Liver (tissue), 9 donors: ENCODE results near the gene RPL9. TPM values are rescaled to one million over a fixed set of nuclear protein-coding genes. Genes with fewer than 3 reads are reported as not detected.

Experiments
- DNase-seq: peaks from one replicate; pipeline ENCODE4 v3.0.0-alpha.2; 2017; ENCODE audit warnings: low spot score
- H3K27ac ChIP-seq, 2 donors: one replicate each; pipeline ENCODE4 v1.7.0; 2013; ENCODE audit warnings: inconsistent platforms in 2 of 2, low read length in 2 of 2, control low read depth in 1 of 2, low read depth in 1 of 2, mild to moderate bottlenecking in 1 of 2
- H3K27me3 ChIP-seq, 4 donors: one replicate each; pipeline versions ENCODE4 v1.6.1 to v1.7.0; 2013; ENCODE audit warnings: low read length in 3 of 4, inconsistent platforms in 1 of 4, mild to moderate bottlenecking in 1 of 4, moderate library complexity in 1 of 4; ENCODE audit not compliant: control insufficient read depth in 4 of 4, insufficient read depth in 4 of 4
- H3K36me3 ChIP-seq, 4 donors: one replicate each; pipeline versions ENCODE4 v1.6.1 to v1.7.0; 2013; ENCODE audit warnings: low read length in 3 of 4, mild to moderate bottlenecking in 3 of 4, low read depth in 1 of 4, moderate library complexity in 1 of 4; ENCODE audit not compliant: control insufficient read depth in 4 of 4, insufficient read depth in 3 of 4
- H3K4me1 ChIP-seq, 4 donors: one replicate each; pipeline versions ENCODE4 v1.6.1 to v1.7.0; 2013; ENCODE audit warnings: low read length in 3 of 4, mild to moderate bottlenecking in 3 of 4, moderate library complexity in 1 of 4; ENCODE audit not compliant: control insufficient read depth in 4 of 4, insufficient read depth in 4 of 4
- H3K4me3 ChIP-seq, 3 donors: one replicate each; pipeline versions ENCODE4 v1.6.1 to v1.7.0; 2013; ENCODE audit warnings: low read length in 3 of 3, control low read depth in 1 of 3, low read depth in 1 of 3, mild to moderate bottlenecking in 1 of 3
- H3K9ac ChIP-seq, 2 donors: one replicate each; pipeline ENCODE4 v1.7.0; 2013; ENCODE audit warnings: low read length in 2 of 2, mild to moderate bottlenecking in 2 of 2, moderate library complexity in 2 of 2, control low read depth in 1 of 2, low read depth in 1 of 2
- H3K9me3 ChIP-seq, 4 donors: one replicate each; pipeline versions ENCODE4 v1.6.1 to v1.7.0; 2013; ENCODE audit warnings: low read length in 3 of 4; ENCODE audit not compliant: control insufficient read depth in 4 of 4
- CTCF ChIP-seq: fragments of 150-350 bp; IDR thresholded peaks from 2 replicates; pipeline ENCODE4 v1.5.1; 2017; ENCODE audit warnings: improper control_type of control experiment, low read depth, low read length; ENCODE audit not compliant: missing input control
- EGR1 ChIP-seq, 2 donors: IDR thresholded peaks; 2 replicates each; pipeline ENCODE4 v1.6.1; 2016 to 2018; ENCODE audit warnings: antibody characterized with exemption in 2 of 2, low read depth in 2 of 2
- FOXA1 ChIP-seq: IDR thresholded peaks from 2 replicates; pipeline ENCODE4 v1.6.1; 2016; ENCODE audit warnings: antibody characterized with exemption
- FOXA2 ChIP-seq: IDR thresholded peaks from 2 replicates; pipeline ENCODE4 v1.6.1; 2016; ENCODE audit warnings: antibody characterized with exemption
- GABPA ChIP-seq, 2 donors: IDR thresholded peaks in 1 of 2; conservative IDR thresholded peaks in 1 of 2; 2 replicates each; pipeline ENCODE4 v1.6.1; 2016; ENCODE audit warnings: antibody characterized with exemption in 2 of 2, mild to moderate bottlenecking in 1 of 2, moderate library complexity in 1 of 2
- HNF4A ChIP-seq, 2 donors: conservative IDR thresholded peaks; 2 replicates each; pipeline ENCODE4 v1.6.1; 2016; ENCODE audit warnings: antibody characterized with exemption in 2 of 2, mild to moderate bottlenecking in 2 of 2
- HNF4G ChIP-seq: IDR thresholded peaks from 2 replicates; pipeline ENCODE4 v1.6.1; 2016; ENCODE audit warnings: antibody characterized with exemption
- JUND ChIP-seq, 2 donors: IDR thresholded peaks; 2 replicates each; pipeline ENCODE4 v1.6.1; 2016; ENCODE audit warnings: antibody characterized with exemption in 2 of 2
- NR2F2 ChIP-seq: IDR thresholded peaks from 2 replicates; pipeline ENCODE4 v1.6.1; 2016; ENCODE audit warnings: antibody characterized with exemption
- RAD21 ChIP-seq, 2 donors: IDR thresholded peaks; 2 replicates each; pipeline ENCODE4 v1.6.1; 2016; ENCODE audit warnings: antibody characterized with exemption in 2 of 2, mild to moderate bottlenecking in 2 of 2
- REST ChIP-seq: IDR thresholded peaks from 2 replicates; pipeline ENCODE4 v1.6.1; 2016; ENCODE audit warnings: antibody characterized with exemption, mild to moderate bottlenecking
- RXRA ChIP-seq, 2 donors: IDR thresholded peaks; 2 replicates each; pipeline ENCODE4 v1.6.1; 2017 to 2018; ENCODE audit warnings: antibody characterized with exemption in 2 of 2, mild to moderate bottlenecking in 1 of 2
- SP1 ChIP-seq: IDR thresholded peaks from 2 replicates; pipeline ENCODE4 v1.6.1; 2018; ENCODE audit warnings: antibody characterized with exemption, mild to moderate bottlenecking
- TAF1 ChIP-seq: conservative IDR thresholded peaks from 2 replicates; pipeline ENCODE4 v1.6.1; 2016; ENCODE audit warnings: antibody characterized with exemption, mild to moderate bottlenecking
- YY1 ChIP-seq: IDR thresholded peaks from 2 replicates; pipeline ENCODE4 v1.6.1; 2016; ENCODE audit warnings: antibody characterized with exemption, mild to moderate bottlenecking
- ZBTB33 ChIP-seq: IDR thresholded peaks from 2 replicates; pipeline ENCODE4 v1.6.1; 2016; ENCODE audit warnings: antibody characterized with exemption
- WGBS: extraction: QIAGEN DNeasy Blood & Tissue Kit; methylation state at CpG from one replicate; pipeline ENCODE4 v1.1.7; 2013; 5-methylcytosine and 5-hydroxymethylcytosine counted together
- polyA plus RNA-seq, 2 donors: library from polyadenylated mRNA; stranded (reverse) in 1 of 2; unstranded in 1 of 2; fragments of 200-250 nt in 1 of 2; fragments of >200 nt in 1 of 2; fragmentation: Nextera tagmentation in 1 of 2; extraction: Ambion mirVana in 1 of 2; gene quantifications; one replicate each; pipeline versions ENCODE4 v1.2.1 to v1.2.3, GENCODE V29; 2013 to 2015
- total RNA-seq, 2 donors: library from RNA; depleted of rRNA; stranded (reverse); fragments of >200 nt; gene quantifications; one replicate each; pipeline ENCODE4 v1.2.3, GENCODE V29; 2014
- TF ChIP-seq, protein P1 (sequence below): IDR thresholded peaks from 2 replicates; pipeline ENCODE4 v1.6.1; 2016; ENCODE audit warnings: antibody characterized with exemption
- TF ChIP-seq, protein P2 (sequence below): IDR thresholded peaks from 2 replicates; pipeline ENCODE4 v1.6.1; 2016; ENCODE audit warnings: antibody characterized with exemption
- donor health status: healthy.
- donor health status: healthy.
- donor health status: healthy.
- donor health status: healthy.
- donor health status: healthy.

Gene RPL9
- total RNA-seq (1,000 to 10,000 TPM in 1 of 2 donors, 100 to 1,000 TPM in 1; 732 to 1,176 TPM), polyA plus RNA-seq (100 to 1,000 TPM; 427 to 499 TPM)

- no peaks in the 10 kb centered on the region for H3K9me3 ChIP-seq
- TF ChIP-seq CTCF (no peak), REST (peak; percentile 94), SP1 (peak; percentile 88), HNF4G (no peak), YY1 (peak; percentile 86), HNF4A (conservative IDR thresholded peaks at IDR 0.05) (no peak), NR2F2 (peak; percentile 26), FOXA2 (no peak), RXRA (IDR thresholded peaks at IDR 0.05) (peak; percentile 37 to 40), RAD21 (IDR thresholded peaks at IDR 0.05) (peak in 1 of 2 donors; percentile 18), ZBTB33 (peak; percentile 72), FOXA1 (peak; percentile 34), GABPA (IDR thresholded peaks at IDR 0.05 in 1 of 2, conservative IDR thresholded peaks at IDR 0.05 in 1 of 2) (peak in 1 of 2 donors; percentile 36), TAF1 (peak; percentile 76), JUND (IDR thresholded peaks at IDR 0.05) (no peak), EGR1 (IDR thresholded peaks at IDR 0.05; ENCODE audit: low read depth in 2 of 2) (peak in 1 of 2 donors; percentile 67)
- TF ChIP-seq, protein P1, sequence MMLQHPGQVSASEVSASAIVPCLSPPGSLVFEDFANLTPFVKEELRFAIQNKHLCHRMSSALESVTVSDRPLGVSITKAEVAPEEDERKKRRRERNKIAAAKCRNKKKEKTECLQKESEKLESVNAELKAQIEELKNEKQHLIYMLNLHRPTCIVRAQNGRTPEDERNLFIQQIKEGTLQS: peak; percentile 83
- TF ChIP-seq, protein P2, sequence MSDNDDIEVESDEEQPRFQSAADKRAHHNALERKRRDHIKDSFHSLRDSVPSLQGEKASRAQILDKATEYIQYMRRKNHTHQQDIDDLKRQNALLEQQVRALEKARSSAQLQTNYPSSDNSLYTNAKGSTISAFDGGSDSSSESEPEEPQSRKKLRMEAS: peak; percentile 89
- H3K36me3 ChIP-seq: peaks cover 8 to 53% (median 31%) of the 10 kb centered on the region in 4 donors
- peak within 1 kb of the TSS; percentile 83 to 99 (median 89) for H3K4me3 ChIP-seq
- peak within 1 kb of the TSS; percentile 92 to 96 for H3K27ac ChIP-seq
- H3K4me1 ChIP-seq: peaks cover 9 to 24% (median 19%) of the 10 kb centered on the region in 4 donors
- WGBS: under 1% methylated on average over 55 of the region's 55 CpGs
- no peaks in the 10 kb centered on the region for H3K27me3 ChIP-seq
- H3K9ac ChIP-seq: peak within 1 kb of the TSS; percentile 98 to 100
- DNase-seq: peak; percentile 94
These were observed at the start of gene RPL9, which contains the start of gene LIAS for GRCh38 chr4:39458505-39459300. Gene RPL9 (minus strand): TSS chr4:39458922. CDS start chr4:39458439, 483 bp downstream. Gene LIAS (plus strand): TSS chr4:39459056. CDS start chr4:39459118, 62 bp downstream.
